Mesothelial cell of epicardium (in vitro differentiated cells): ENCODE results near the gene AARS2. TPM values are rescaled to one million over a fixed set of nuclear protein-coding genes. Genes with fewer than 3 reads are reported as not detected.

Source experiments
- DNase-seq, 2 experiments: peaks; one replicate each; pipeline ENCODE4 v3.0.0; 2021; ENCODE audit warnings: low spot score in 2 of 2; ENCODE audit not compliant: unreplicated experiment in 2 of 2
- H3K27ac Mint-ChIP-seq: 2 replicates; pipeline ENCODE4 v1.8.0; 2021; ENCODE audit warnings: mixed read lengths
- H3K27me3 Mint-ChIP-seq: 2 replicates; pipeline ENCODE4 v1.8.0; 2021; ENCODE audit warnings: low read depth, mixed read lengths
- H3K36me3 Mint-ChIP-seq: 2 replicates; pipeline ENCODE4 v1.8.0; 2021; ENCODE audit warnings: mixed read lengths
- H3K4me1 Mint-ChIP-seq: 2 replicates; pipeline ENCODE4 v1.8.0; 2021; ENCODE audit warnings: mixed read lengths
- H3K4me3 Mint-ChIP-seq: 2 replicates; pipeline ENCODE4 v1.8.0; 2021; ENCODE audit warnings: mild to moderate bottlenecking, moderate library complexity, mixed read lengths
- H3K9me3 Mint-ChIP-seq: 2 replicates; pipeline ENCODE4 v1.8.0; 2021; ENCODE audit warnings: mixed read lengths
- CTCF ChIP-seq: fragments of 200-600 bp; sonication (generic); IDR thresholded peaks from one replicate; pipeline ENCODE4 v1.5.0; 2021; ENCODE audit warnings: antibody characterized with exemption; ENCODE audit not compliant: unreplicated experiment
- total RNA-seq: library from RNA; stranded (reverse); gene quantifications from 3 replicates; pipeline ENCODE4 v1.2.1, GENCODE V29; 2021

Gene AARS2
- total RNA-seq, 1 donor from 2014 or later = 33.4 TPM

GRCh38 chr6:44253307-44254101, 59.6 kb downstream of the AARS2 start:
- Mint-ChIP-seq H3K27ac (peak overlapping the region; percentile 51), H3K27me3 (no peaks in the 10 kb centered on the region), H3K36me3 (peaks cover 51% of the 10 kb centered on the region), H3K4me1 (peaks cover 34% of the 10 kb centered on the region), H3K9me3 (no peaks in the 10 kb centered on the region), H3K4me3 (no peak overlapping the region)
- TF ChIP-seq CTCF = peak; percentile 27
- no peak for DNase-seq

- H3K27ac Mint-ChIP-seq = peak overlapping the region; percentile 17
- H3K36me3 Mint-ChIP-seq = peaks cover 53% of the 10 kb centered on the region
- H3K9me3 Mint-ChIP-seq = no peaks in the 10 kb centered on the region
- no peak overlapping the region for H3K4me3 Mint-ChIP-seq
- no peak for TF ChIP-seq CTCF
- H3K27me3 Mint-ChIP-seq = no peaks in the 10 kb centered on the region
- peaks cover 36% of the 10 kb centered on the region for H3K4me1 Mint-ChIP-seq
- no peak for DNase-seq
These were observed 61.3 kb downstream of the AARS2 start for GRCh38 chr6:44251576-44252524.

GRCh38 chr6:44250718-44251123, 62.4 kb downstream of the AARS2 start:
- no peak for TF ChIP-seq CTCF
- H3K4me3 Mint-ChIP-seq = no peak overlapping the region
- no peaks in the 10 kb centered on the region for H3K27me3 Mint-ChIP-seq
- peaks cover 53% of the 10 kb centered on the region for H3K36me3 Mint-ChIP-seq
- no peak for DNase-seq
- H3K27ac Mint-ChIP-seq = no peak overlapping the region
- H3K4me1 Mint-ChIP-seq = peaks cover 27% of the 10 kb centered on the region
- H3K9me3 Mint-ChIP-seq = no peaks in the 10 kb centered on the region

GRCh38 chr6:44250067-44250717, 63.0 kb downstream of the AARS2 start:
- Mint-ChIP-seq H3K9me3 (no peaks in the 10 kb centered on the region), H3K27ac (no peak overlapping the region), H3K27me3 (no peaks in the 10 kb centered on the region), H3K4me1 (peaks cover 27% of the 10 kb centered on the region), H3K36me3 (peaks cover 53% of the 10 kb centered on the region), H3K4me3 (no peak overlapping the region)
- TF ChIP-seq CTCF = no peak
- no peak for DNase-seq

Other genes with a start within 250 kb of the AARS2 start
- gene MRPL14, start 185.9 kb downstream of the AARS2 start, total RNA-seq = 46.9 to 50.9 TPM (median 49.5 TPM) in 3 replicates
- 44.7 to 54.9 TPM (median 49.3 TPM) in 3 replicates for gene TMEM63B, start 185.8 kb downstream of the AARS2 start, total RNA-seq
- gene CAPN11, start 154.5 kb downstream of the AARS2 start, total RNA-seq = not detected in 3 replicates
- gene MYMX, start 96.4 kb downstream of the AARS2 start, total RNA-seq = not detected in 3 replicates
- 13.2 to 13.9 TPM (median 13.9 TPM) in 3 replicates for gene SLC29A1, start 89.8 kb downstream of the AARS2 start, total RNA-seq
- 992 to 1,038 TPM (median 1,015 TPM) in 3 replicates for gene HSP90AB1, start 66.2 kb downstream of the AARS2 start, total RNA-seq
- gene SLC35B2, start 55.8 kb downstream of the AARS2 start, total RNA-seq = 33.4 to 38.2 TPM (median 37.1 TPM) in 3 replicates
- 8.9 to 9.7 TPM (median 9.2 TPM) in 3 replicates for gene NFKBIE, start 47.8 kb downstream of the AARS2 start, total RNA-seq
- gene TMEM151B, start 42.9 kb downstream of the AARS2 start, total RNA-seq = 0.45 to 0.80 TPM (median 0.56 TPM) in 3 replicates
- gene SPATS1, start 29.3 kb upstream of the AARS2 start, total RNA-seq = not detected in 3 replicates
- 25.6 to 26.0 TPM (median 25.7 TPM) in 3 replicates for gene CDC5L, start 74.4 kb upstream of the AARS2 start, total RNA-seq